Loucy (cell line): ENCODE measurements around the gene EPB41L2.

Source experiments
- H2AFZ ChIP-seq: fragments of 200-600 bp; sonication (generic); 2 replicates; pipeline ENCODE4 v1.6.0; 2016; ENCODE audit warnings: antibody characterized with exemption, mild to moderate bottlenecking, low read length, moderate library complexity
- H3F3A ChIP-seq: fragments of 200-600 bp; 2 replicates; pipeline ENCODE4 v1.6.0; 2016; ENCODE audit warnings: antibody characterized with exemption, low read depth, mild to moderate bottlenecking
- H3K27me3 ChIP-seq: fragments of 200-600 bp; sonication (generic); 2 replicates; pipeline ENCODE4 v1.6.1; 2014; ENCODE audit warnings: low read length, mild to moderate bottlenecking; ENCODE audit not compliant: insufficient read depth, poor library complexity, severe bottlenecking
- H3K36me3 ChIP-seq: fragments of 200-600 bp; sonication (generic); 2 replicates; pipeline ENCODE4 v1.6.1; 2016; ENCODE audit warnings: low read length; ENCODE audit not compliant: insufficient read depth
- H3K4me1 ChIP-seq: fragments of 200-600 bp; sonication (generic); 2 replicates; pipeline ENCODE4 v1.5.1; 2014; ENCODE audit warnings: low read length, mild to moderate bottlenecking; ENCODE audit not compliant: insufficient read depth, poor library complexity, severe bottlenecking
- H3K4me2 ChIP-seq: fragments of 200-600 bp; sonication (generic); 2 replicates; pipeline ENCODE4 v1.6.0; 2014; ENCODE audit warnings: antibody characterized with exemption, low read length, low read depth, mild to moderate bottlenecking; ENCODE audit not compliant: poor library complexity, severe bottlenecking
- H3K4me3 ChIP-seq: fragments of 200-600 bp; sonication (generic); 2 replicates; pipeline ENCODE4 v1.5.1; 2014; ENCODE audit warnings: low read length, mild to moderate bottlenecking, mixed read lengths; ENCODE audit not compliant: poor library complexity, severe bottlenecking
- H3K79me2 ChIP-seq: fragments of 200-600 bp; sonication (generic); 2 replicates; pipeline ENCODE4 v1.6.1; 2014; ENCODE audit warnings: low read length; ENCODE audit not compliant: insufficient read depth
- H3K9ac ChIP-seq: fragments of 200-600 bp; sonication (generic); 2 replicates; pipeline ENCODE4 v1.6.0; 2014; ENCODE audit warnings: mild to moderate bottlenecking, low read depth, low read length, moderate library complexity; ENCODE audit not compliant: poor library complexity, severe bottlenecking
- H3K9me2 ChIP-seq: fragments of 200-600 bp; sonication (generic); replicated peaks from 2 replicates; pipeline ENCODE4 v1.6.1; 2016; ENCODE audit warnings: low read depth, low read length, mixed read lengths
- H3K9me3 ChIP-seq: fragments of 200-600 bp; sonication (generic); 2 replicates; pipeline ENCODE4 v1.6.1; 2014; ENCODE audit warnings: mild to moderate bottlenecking, antibody characterized with exemption, low read length, low read depth; ENCODE audit not compliant: insufficient read depth
- H4K20me1 ChIP-seq: fragments of 200-600 bp; sonication (generic); 2 replicates; pipeline ENCODE4 v1.6.0; 2014; ENCODE audit warnings: antibody characterized with exemption, low read length, mild to moderate bottlenecking; ENCODE audit not compliant: insufficient read depth, poor library complexity, severe bottlenecking
- EZH2phosphoT487 ChIP-seq: fragments of 200-600 bp; IDR thresholded peaks from 2 replicates; pipeline ENCODE4 v1.6.1; 2018; ENCODE audit warnings: antibody characterized with exemption, mild to moderate bottlenecking, moderate library complexity, borderline replicate concordance
- TF ChIP-seq, protein P1 (sequence below): fragments of 200-600 bp; sonication (generic); conservative IDR thresholded peaks from 2 replicates; pipeline ENCODE4 v1.5.1; 2014; ENCODE audit warnings: mild to moderate bottlenecking, antibody characterized with exemption, low read length

Gene EPB41L2

DNA sequence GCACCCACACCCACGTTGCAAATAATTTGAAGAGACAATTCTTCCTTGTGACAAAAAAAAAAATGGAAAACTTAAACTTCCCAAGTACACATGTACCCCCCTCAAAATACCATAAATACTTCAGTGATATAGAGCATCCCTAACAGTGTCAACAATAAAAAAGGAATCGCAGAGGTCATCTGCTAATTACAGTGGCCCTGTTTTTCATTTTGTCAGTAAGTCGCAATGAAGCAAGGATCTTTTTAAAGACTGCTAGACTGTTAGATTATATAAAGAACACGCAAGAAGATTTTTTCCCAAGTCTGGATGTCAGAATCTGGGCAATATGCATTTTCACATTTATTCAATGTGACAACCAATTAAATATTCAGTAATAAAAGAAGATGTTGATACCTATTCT is 93.9 kb downstream of the EPB41L2 start:
- Histone ChIP-seq H3K4me2 (no peak overlapping the region), H3F3A (no peaks in the 10 kb centered on the region), H4K20me1 (no peaks in the 10 kb centered on the region), H3K79me2 (peaks cover 82% of the 10 kb centered on the region), H3K27me3 (no peaks in the 10 kb centered on the region), H3K4me3 (no peak overlapping the region), H3K36me3 (no peaks in the 10 kb centered on the region), H2AFZ (no peak overlapping the region), H3K9me2 (no peaks in the 10 kb centered on the region), H3K4me1 (peaks cover 31% of the 10 kb centered on the region), H3K9ac (no peak overlapping the region), H3K9me3 (no peaks in the 10 kb centered on the region)
- TF ChIP-seq, protein P1, sequence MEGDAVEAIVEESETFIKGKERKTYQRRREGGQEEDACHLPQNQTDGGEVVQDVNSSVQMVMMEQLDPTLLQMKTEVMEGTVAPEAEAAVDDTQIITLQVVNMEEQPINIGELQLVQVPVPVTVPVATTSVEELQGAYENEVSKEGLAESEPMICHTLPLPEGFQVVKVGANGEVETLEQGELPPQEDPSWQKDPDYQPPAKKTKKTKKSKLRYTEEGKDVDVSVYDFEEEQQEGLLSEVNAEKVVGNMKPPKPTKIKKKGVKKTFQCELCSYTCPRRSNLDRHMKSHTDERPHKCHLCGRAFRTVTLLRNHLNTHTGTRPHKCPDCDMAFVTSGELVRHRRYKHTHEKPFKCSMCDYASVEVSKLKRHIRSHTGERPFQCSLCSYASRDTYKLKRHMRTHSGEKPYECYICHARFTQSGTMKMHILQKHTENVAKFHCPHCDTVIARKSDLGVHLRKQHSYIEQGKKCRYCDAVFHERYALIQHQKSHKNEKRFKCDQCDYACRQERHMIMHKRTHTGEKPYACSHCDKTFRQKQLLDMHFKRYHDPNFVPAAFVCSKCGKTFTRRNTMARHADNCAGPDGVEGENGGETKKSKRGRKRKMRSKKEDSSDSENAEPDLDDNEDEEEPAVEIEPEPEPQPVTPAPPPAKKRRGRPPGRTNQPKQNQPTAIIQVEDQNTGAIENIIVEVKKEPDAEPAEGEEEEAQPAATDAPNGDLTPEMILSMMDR: no peak
- no peak for TF ChIP-seq EZH2phosphoT487

DNA sequence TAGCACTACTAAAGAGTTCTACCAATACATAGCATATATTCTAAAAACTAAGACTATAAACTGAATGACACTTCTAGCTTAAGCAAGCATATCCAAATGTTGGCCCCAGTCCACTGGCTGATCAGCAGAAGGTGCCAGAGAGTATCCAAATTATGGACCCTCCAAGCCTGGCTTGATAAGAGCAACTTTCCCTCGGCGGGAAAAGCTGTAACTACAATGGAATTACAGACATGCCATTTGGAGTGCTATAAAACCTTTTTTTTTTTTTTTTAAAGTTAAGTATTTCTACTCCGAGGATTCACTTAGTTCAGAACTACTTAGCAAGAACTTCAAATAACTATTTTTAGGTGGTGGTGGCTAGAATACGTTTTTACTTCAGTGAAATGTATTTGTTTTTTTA is 94.6 kb downstream of the EPB41L2 start:
- no peaks in the 10 kb centered on the region for H3K27me3 ChIP-seq
- peaks cover 89% of the 10 kb centered on the region for H3K79me2 ChIP-seq
- H3K9me3 ChIP-seq: no peaks in the 10 kb centered on the region
- no peak overlapping the region for H3K9ac ChIP-seq
- H4K20me1 ChIP-seq: peaks cover 2% of the 10 kb centered on the region
- H3F3A ChIP-seq: no peaks in the 10 kb centered on the region
- H3K4me1 ChIP-seq: peaks cover 24% of the 10 kb centered on the region
- no peaks in the 10 kb centered on the region for H3K9me2 ChIP-seq
- no peak overlapping the region for H3K4me3 ChIP-seq
- no peak overlapping the region for H3K4me2 ChIP-seq
- TF ChIP-seq, protein P1: no peak
- TF ChIP-seq EZH2phosphoT487: no peak
- no peak overlapping the region for H2AFZ ChIP-seq
- H3K36me3 ChIP-seq: no peaks in the 10 kb centered on the region

GRCh38 chr6:130967502-130968445 is 95.3 kb downstream of the EPB41L2 start:
- no peaks in the 10 kb centered on the region for H3K27me3 ChIP-seq
- no peaks in the 10 kb centered on the region for H3K9me3 ChIP-seq
- no peak overlapping the region for H3K4me3 ChIP-seq
- H4K20me1 ChIP-seq: peaks cover 6% of the 10 kb centered on the region
- peaks cover 20% of the 10 kb centered on the region for H3K4me1 ChIP-seq
- no peak overlapping the region for H3K4me2 ChIP-seq
- peaks cover 96% of the 10 kb centered on the region for H3K79me2 ChIP-seq
- no peak overlapping the region for H2AFZ ChIP-seq
- H3K9me2 ChIP-seq: no peaks in the 10 kb centered on the region
- no peak for TF ChIP-seq EZH2phosphoT487
- TF ChIP-seq, protein P1: no peak
- H3F3A ChIP-seq: no peaks in the 10 kb centered on the region
- H3K9ac ChIP-seq: no peak overlapping the region
- no peaks in the 10 kb centered on the region for H3K36me3 ChIP-seq
